ENCODE data around the gene MAML2.
A peak's percentile ranks its signal among the peaks of the same experiment; 100 is the strongest.

The MAML2 gene

GRCh38 chr11:96230686-96231085 is 112.3 kb downstream of the MAML2 start:
- no peak for DNase-seq

- no peak for DNase-seq
Observed at GRCh38 chr11:96229354-96229977, 113.5 kb downstream of the MAML2 start.

GRCh38 chr11:96228910-96229309 is 114.1 kb downstream of the MAML2 start:
- no peak for DNase-seq

DNA sequence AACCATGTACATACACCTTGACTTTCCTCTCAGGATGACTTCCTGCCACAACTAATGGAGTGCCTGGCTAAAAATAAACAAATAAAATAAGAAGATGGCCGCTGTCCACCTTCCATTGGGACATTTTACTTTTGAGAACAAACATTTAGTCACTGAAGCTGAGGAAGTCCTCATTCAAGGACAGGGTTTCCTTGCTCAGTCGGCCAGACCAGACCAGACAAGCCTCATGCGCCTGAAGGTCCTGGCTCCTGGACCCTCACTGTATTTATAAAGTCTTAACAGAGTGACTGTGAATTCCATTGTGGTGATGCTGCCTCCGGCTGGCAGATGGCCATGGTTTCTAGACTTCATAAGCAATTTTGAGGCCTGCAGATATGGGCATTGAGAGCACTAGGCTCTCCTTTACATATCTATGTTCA is 114.5 kb downstream of the MAML2 start:
- no peak for DNase-seq

- DNase-seq = no peak
Observed at GRCh38 chr11:96227244-96227643, 115.8 kb downstream of the MAML2 start.

DNA sequence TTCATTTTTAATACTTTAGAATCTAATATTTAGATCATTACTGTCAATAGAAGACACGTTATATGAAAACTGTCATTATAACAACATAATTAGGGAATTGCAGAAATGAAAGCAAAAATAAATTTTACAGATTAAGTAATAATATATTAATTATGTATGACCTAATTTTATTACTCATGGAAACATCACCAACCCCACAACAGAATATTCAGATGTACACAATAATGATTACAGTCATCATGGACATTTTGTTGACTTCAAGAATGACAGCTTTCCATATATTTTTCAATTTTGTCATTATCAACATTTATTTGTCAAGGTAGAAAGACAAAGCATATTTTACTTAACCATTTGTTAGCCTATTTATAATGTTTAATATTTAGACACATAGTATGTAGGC is 119.9 kb downstream of the MAML2 start:
- no peak for DNase-seq

- no peak for DNase-seq
Observed at GRCh38 chr11:96222102-96222501, 120.9 kb downstream of the MAML2 start.

DNA sequence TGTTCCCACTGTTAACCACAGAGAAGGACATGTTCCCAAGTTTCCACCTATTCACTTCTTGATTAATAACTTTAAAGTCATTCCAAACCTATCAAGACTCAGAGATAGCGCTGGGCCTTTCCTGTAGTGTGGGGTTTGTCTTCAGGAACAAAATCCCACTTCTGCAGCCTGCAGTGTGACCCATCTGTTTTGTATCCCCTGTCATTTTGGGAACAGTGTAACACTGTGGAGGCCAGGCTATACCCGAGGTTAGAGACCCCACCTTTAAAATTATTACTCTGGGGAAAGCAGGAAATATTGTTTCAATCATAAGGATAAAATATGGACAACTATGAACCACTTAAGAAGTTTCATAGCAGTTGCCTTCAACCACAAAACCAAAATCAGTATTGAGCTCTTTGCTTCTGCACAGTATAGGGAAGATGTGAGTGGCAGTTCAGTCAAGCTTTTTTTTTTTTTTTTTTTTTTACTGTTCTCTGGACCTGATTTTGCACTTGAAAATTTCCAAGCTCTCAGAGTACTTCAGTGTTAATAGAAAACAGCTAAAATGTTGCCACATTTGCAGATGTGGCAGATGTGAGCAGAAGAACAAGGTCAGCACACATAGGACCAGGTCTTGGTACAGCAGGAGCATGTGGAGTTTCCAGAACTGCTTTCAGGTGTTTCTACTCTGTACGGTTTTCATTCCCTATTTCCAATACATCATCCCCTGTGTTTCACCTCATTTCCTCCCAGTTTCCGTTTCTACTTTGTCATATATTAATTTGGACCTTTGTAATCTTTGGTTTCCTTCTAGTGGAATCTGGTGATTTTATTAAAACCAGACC is 121.5 kb downstream of the MAML2 start:
- no peak for DNase-seq

- no peak for DNase-seq
Observed at GRCh38 chr11:96219981-96220623, 122.9 kb downstream of the MAML2 start.

GRCh38 chr11:96218901-96219300 is 124.1 kb downstream of the MAML2 start:
- DNase-seq = no peak

DNA sequence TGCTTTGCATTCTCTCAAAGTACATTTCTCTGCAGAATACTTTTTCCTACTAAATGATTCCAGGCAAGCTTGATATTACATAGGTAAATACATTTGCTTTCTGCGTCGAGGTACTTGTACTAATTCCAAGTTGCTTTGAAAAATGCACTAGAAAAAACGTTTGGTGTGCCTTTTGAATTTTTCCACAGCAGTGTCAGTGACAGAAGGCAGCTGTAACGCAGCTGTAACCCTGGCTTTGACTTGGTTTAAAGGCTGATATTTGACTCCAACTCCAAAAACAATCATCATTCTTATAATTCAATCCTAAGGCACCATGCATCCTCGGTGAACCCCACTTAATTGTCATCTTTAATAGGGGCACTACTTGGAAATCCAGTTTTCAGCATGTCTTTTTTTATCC is 125.0 kb downstream of the MAML2 start:
- DNase-seq = no peak

DNA sequence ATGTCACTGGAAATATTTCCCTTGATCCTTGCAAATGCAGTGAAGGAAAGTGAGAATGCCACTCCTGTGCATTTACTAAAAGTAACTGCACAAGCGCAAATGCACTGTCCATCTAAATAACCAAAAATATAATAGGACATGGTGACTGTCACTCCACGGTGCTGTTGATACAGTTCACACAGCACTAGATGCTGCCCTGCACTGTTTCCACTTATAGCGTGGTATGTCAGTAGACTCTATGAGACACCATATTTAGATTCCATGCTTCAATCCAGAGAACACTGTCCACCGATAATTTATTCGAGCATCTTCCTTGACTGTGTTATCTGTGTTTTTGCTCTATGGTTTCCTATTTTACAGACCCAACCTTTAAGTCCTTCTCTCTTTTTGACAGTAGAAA is 125.8 kb downstream of the MAML2 start:
- DNase-seq = no peak

- no peak for DNase-seq
Observed at GRCh38 chr11:96215826-96216225, 127.2 kb downstream of the MAML2 start.

DNA sequence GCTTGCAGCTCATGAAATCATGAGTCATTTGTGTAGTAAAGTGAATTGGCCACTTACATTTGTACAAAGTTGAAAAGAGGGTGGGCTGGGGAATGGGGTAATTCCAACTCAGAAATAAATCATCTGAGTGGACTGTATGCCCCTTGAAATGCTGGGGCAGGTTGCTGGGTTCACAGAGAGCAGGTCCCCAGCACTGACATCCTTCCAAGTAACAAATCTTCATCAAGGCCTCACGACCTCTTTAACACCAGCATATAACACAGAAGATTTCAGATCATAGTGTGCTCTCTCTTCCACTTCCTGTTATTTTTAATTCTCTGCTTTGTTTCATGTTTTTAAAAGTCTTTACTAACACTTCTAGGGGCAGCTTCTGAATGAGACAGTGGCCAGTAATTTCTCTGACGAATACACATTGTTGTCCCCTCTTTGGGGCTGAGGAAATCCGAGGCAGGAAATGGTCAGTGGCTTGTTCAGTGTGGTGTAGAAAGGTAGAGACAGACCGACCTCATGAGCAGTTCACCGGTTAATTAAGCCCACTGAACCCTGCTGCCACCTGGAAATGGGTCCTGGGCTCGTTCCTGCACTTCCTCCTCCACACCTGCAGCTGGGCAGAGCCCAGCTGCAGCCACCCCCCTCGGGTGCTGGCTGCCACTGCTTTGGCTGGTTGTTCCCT is 127.7 kb downstream of the MAML2 start:
- no peak for DNase-seq

DNA sequence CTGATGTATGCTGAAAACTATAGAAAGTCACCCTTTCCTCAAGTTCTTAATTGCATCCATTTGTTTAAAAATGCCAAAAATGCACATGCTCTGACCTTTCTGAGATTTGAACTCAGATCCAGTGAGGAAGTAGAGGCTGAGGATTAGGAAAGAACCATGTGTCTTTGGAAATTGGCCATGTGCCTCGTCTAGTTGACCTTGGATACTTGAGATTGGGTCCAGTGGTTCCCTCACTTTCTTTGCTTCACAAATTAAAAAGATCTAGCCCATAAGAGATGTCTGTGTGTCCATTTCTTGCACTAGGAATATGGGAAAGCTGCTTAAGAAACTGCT is 128.3 kb downstream of the MAML2 start:
- DNase-seq = no peak

DNA sequence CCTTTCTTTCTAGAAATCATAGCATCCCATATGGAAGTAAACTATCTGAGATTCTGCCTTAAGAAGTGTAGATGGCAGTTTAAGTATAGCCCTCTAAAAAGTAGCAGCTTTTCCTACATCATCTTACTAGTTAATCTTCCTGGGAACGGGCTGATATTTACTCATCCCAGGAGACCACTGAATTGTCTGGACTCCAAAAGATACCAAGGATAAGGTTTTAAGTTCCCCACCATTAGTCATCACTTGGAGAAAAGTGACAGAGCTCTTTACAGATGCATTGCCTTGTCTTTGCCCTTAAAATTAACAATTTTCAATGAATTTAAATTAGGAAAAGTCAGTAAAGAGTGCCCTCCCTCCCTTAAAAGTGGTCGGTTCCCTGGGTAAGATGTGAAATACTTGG is 129.5 kb downstream of the MAML2 start:
- DNase-seq = no peak

DNA sequence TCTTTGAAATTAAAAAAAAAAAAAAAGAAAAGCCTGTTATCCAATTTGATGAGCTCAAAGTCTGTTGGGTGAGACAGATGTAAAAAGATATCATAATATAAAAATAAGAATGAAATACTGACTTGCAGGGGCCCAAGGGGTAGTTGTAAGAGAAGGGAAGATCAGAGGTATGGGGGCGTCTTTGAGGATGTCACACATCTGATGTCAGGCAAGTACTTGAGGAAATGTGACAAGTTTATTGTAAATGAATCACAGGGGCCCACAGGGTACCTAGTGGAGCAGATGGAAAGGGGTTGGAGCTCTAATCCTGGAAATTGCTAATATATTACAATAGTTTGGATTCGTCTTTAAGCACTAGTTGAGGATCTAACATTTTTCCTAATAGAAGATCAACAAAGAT is 131.6 kb downstream of the MAML2 start:
- peak; percentile 40 for DNase-seq

DNA sequence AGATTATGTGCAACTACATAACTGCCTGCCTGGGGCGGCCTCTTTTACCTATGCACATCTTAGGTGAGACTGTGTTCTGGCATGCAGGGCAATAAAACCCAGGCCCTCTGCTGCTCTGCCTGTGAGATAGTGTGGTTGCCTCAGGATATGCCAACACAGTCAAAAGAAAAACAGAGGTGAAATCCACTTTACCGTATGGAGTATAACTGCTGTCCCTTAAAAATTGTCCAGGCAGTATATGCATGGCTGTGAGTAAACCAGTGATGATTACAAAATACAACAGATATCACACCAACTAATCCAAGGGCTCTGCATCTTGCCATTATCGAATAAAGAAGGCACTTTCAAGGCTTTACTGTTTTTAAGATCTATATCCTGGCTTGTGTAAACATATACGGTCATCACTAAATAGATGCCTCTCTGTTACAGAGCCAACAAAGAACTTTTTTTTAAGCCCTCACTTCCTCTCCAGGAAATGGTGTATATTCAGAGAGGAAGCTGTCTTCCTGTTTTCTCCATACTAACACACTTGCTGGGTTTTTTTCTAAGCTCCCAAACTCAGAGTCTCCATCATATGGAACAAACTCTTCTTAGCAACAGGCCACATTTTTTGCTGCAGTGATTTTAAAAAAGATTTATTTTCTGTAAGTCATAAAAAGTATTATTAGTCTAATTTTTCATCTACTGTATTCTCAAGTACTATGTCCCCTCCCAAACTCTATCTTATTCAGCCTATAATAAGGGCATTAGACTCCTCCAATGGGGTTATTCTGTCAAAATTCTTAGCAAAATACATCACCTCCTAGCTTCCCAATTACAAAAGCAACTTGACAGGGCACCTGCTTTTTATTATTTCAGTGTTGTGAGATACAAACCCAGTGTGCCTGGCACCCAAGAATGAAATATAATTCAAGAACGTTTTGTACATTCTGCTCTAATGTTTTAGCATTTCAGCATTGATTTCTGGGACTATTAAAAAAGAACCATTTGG is 135.2 kb downstream of the MAML2 start:
- no peak for DNase-seq

DNA sequence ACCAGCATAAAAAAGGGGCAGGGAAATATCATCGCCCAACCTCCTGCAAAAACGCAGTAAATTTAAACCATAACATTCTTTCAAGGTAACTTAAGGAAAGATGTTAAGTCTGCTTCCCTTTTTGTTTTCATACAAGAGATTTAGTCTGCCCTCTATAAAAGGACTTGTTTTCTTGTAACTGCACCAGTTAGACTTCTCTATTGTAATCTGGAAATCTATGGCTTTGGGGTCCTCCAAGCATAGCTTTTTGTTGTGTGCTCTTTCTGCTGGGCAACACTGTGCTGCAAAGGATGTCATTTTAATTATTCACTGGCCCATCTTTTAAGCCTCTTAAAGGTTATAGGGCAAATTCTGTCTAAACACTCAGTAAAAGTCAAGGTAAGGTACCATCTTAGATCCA is 136.0 kb downstream of the MAML2 start:
- no peak for DNase-seq

- no peak for DNase-seq
Observed at GRCh38 chr11:96205460-96205809, 137.6 kb downstream of the MAML2 start.

DNA sequence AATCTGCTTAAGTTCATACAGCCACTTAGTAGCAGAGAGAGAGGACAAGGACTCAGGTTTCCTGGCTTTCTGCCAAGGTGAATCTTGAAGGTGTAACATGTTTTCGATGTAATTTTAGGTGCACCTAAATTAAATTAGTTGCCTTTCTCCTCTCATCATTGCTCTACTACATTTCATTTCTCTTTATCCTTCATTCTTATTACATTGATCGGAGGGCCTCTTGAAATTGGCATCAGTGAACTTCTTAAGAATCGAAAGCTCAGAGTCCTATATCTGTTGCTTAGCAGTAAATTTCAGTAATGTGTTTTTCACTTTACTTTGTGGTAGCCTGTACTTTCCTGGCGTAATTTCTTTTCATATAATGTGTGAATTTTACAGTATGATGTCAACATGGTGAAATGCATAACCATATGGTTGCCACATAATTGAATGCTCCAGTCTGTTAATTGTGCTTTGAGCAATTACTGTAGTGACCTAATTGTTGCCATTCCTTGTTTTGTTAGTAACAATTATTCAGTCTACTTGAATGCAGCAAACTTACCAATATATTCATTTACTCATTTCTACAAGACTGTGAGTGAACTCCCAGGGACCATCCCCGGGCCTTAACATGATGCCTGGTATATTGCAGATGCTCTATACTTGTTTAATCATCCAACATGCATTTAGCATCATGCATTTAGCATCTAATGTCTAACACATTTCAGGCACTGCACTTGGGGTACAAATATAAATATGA is 138.1 kb downstream of the MAML2 start:
- no peak for DNase-seq

- no peak for DNase-seq
Observed at GRCh38 chr11:96204366-96204659, 138.7 kb downstream of the MAML2 start.
